GM18867 (cell line): ENCODE measurements around the gene LRMDA.

Source experiments
- ATAC-seq: cut with Tn5 transposase; IDR thresholded peaks from one replicate; pipeline ENCODE4 v1.9.1; 2021; ENCODE audit warnings: mild to moderate bottlenecking, moderate library complexity; ENCODE audit not compliant: unreplicated experiment

Gene LRMDA

DNA sequence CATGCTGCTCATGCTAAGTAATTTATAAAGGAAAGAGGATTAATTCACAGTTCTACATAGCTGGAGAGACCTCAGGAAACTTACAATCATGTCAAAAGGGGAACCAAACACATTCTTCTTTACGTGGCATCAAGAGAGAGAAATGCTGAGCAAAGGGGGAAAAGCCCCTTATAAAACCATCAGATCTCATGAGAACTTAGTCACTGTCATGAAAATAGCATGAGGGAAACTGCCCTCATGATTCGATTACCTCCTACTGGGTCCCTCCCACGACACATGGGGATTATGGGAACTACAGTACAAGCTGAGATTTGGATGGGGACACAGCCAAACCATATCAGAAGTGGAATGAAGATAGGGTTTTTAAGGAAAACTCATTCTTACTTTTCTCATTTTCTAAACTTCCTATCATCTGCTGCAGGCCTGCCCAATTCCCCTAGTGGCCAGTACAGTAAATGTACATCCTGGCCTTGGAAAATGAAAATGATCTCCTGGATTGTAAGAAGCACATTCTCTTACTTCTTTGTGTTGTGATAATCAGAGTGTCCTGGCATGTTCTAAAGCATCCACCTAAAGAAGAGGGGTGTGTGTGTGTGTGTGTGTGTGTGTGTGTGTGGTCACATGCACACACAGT is 421.5 kb downstream of the LRMDA start:
- no peak for ATAC-seq

DNA sequence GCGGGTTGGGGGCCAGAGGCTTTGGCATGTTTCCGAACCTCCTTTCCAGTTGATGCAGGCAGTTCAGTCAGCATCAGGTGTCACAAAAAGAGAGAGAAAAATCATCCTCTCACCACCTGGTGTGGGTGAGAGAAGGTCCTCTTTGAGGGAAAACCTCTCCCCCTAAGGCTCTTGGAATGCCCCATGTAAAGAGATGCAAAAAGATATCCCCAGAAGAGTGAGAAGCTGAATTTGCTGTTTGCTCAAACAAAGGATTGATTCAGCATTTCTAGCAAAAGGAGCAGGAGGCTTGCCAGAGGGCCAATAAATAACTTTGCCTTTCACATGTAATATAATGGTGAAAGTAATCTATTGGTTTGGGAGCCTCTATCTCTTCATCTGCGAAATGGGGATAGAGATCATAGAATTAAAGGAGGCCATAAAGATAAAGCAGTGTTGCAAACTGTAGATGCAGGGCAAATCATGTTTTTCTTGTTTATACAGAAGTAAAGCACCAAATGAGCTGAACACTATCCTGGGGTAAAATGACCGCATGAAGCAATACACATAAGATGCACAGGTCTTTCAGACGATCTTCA is 425.9 kb downstream of the LRMDA start:
- ATAC-seq: no peak

DNA sequence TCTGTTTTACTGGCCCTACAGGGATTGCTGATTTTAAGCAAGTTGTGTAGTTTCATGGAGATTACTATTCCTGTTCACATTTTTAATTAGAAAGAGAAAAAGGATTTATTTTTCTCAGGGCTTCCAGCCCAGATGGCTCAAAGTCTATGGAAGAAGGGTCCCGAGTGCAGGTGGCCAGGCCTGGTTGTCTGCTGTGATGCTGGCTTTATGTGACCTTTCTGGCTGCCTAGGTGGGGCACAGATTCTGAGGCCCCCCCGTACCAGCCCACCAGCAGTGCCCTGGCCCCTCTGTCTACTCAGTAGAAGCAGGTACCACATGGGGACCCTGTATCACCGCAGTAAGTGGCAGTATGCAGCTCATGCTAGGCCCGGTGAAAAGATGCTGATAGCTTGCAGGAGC is 426.5 kb downstream of the LRMDA start:
- no peak for ATAC-seq

DNA sequence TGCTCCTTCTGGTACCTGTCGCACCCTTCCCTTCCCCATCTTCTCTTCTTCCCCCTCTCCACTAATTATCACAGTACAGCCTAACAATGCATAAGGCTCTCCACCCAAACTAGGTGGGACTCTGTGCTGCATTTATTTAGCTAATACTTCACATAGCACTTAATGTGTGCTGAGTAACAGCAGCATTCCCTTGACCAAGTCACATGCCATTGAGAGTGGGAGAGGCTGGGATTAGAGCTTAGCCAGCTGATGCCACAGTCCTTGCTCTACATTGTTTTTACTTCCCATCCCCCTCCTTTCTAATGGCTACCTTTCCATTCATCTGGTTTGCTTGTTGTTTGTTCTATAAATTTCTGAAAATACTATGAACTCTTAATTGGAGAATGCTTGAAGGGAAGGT is 426.9 kb downstream of the LRMDA start:
- ATAC-seq: no peak

DNA sequence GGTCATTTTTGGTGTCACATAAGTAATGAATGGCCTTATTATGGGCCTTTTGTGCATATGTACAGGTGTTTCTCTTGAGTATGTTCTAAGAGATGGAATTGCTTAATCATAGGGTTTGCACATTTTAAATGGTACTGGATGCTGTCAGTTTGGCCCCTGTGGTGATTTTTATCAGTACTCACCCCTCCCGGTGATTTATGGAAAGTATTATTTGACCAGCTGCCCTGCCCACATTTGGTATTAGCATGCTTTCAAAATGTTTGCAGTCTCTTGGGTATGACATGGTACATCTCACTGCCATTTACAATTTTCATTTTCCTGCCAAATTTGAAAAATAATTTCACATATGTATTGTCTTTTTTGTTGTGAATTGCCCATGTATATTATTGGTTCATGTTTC is 427.7 kb downstream of the LRMDA start:
- ATAC-seq: no peak

DNA sequence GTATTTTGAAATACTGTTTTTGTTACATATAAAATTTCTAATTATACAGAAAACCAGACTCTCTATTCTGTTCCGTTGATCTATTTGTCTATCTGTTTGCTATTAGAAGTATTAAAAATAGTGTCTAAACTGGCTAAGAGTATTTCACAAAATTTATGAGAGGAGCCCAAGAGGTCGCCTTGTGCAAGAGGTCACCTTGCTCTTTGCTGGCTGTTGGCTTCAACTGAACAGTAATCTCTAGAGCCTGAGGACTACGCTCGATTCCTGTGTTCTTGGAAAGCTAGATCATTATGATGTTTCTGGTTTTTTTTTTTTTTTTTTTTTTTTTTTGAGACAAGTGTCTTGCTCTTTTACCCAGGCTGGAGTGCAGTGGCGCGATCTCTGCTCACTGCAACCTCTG is 428.6 kb downstream of the LRMDA start:
- no peak for ATAC-seq

DNA sequence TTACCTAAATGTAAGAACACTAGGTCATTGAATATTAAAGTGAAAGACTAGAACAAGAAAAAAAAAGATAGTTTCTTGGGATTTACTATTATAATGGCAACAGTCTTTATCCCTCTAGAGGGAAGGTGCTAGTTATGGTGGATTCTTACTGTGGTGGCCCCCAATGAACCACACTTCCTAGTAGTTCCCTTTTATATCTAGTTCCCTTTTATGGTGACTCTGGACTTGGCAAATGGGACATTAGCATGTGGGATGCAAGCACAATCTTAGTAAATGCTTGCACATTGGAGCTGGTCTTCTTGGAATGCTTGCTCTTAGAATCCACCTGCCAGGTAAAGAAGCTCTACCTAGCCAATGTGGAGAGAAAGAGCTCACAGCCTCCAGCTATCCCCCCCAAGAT is 430.2 kb downstream of the LRMDA start:
- ATAC-seq: no peak

DNA sequence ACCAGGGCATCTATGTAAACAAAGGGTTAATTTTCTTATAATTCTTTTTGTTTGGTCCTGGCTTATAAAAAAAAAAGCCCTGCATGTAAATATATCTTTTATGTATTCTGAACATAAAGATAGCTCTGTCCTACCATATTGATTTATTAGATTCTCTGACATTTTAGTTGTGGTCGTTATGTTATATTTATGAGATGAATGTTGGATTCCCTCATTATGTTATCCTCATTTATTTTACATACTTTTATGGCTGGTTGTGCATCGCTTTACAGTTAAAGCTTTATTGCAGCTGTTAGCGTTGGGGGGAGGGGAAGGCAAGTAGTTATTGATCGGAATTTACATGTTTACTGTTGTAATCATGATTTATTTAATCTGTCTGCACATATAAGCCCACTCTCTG is 431.5 kb downstream of the LRMDA start:
- ATAC-seq: no peak

DNA sequence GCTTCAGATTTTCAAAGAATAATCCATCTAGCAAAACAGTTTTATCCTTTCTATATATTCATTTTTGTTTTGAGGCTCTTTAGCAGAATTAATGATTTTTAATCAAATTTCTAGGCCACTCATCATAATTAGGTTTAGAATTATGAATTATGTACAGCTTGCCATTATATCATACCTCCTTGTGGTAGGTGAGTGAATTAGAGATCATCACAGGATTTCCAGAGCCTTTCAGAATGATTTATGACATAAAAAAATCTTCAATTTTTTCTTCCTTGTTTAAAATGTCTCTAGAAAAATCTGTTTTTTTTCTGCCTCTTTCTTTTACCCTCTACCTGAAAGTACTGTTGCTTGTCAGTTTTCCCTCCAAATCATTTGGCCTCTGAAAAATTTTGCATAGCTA is 433.3 kb downstream of the LRMDA start:
- ATAC-seq: no peak

DNA sequence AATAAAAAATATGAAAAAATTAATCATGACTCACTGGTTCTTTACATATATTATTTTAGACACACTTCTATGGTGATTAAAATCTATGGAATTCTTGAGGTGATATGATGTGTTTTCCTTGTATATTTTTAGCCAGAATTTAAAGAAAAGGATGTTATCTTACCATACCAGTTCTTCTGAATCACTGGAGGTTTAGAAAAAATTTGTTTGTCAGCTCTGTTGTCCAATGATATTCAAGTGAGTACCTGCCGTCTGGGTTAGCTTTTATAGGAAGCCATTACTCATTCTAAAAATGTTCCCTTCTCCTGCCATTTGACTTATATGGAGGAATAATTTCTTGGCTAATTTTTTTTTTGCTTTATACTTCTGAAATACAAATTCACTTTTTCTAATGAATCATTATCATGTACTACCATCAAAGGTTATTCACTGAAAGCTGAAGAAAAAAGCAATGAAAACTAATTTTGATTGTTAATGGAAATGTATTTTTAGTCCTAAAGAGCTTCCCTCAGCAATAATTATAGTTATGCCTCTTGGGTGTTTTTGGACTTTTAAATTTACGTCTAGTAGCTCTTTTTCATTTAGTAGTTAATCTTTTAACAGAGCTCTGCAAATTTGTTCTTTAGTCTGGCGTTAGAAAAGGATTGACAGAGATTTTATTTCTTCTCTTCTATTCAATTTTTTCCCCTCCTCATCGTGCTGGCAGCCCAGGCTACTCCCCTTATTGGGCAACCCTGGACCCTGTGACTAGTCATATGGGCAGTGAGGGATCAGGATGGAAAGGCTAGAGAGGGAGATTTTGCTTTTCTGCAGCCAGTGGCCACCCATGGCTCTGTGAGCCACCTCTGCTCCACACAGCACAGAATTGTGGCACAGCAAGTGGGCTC is 434.2 kb downstream of the LRMDA start:
- no peak for ATAC-seq

DNA sequence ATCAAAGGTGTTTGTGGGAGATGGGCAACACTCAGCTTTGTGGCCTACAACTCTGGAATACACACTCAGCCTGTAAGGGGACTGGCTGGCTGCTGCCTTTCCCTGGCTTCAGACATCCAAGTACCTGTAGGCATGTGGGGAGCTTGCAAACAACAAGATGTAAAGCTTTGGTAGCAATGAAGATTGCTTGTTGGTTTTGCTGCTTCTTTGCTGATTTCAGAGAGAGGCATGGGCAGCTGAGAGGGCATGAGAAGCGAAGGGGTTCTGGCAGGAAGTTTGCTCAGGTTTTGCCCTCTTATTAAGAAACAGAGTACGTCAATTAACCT is 434.8 kb downstream of the LRMDA start:
- ATAC-seq: no peak

DNA sequence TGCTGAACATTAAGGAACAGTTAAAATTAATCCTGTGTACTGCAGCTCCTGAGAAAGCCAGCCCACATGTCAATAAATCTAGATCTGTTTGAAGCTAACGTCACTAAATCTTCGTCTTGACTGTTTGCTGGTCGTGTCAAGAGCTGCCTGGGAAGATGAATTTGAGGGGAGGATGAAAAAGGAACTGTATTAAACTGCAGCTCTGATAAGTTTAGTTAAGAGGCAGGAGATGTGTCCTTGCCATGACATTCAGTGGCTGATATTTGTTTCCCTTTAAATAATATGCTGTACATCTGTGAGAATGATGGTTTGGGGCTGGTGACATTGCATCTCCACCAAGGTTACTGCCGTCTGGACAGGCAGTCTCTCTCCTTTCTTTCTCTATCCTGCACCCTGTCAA is 435.3 kb downstream of the LRMDA start:
- no peak for ATAC-seq

DNA sequence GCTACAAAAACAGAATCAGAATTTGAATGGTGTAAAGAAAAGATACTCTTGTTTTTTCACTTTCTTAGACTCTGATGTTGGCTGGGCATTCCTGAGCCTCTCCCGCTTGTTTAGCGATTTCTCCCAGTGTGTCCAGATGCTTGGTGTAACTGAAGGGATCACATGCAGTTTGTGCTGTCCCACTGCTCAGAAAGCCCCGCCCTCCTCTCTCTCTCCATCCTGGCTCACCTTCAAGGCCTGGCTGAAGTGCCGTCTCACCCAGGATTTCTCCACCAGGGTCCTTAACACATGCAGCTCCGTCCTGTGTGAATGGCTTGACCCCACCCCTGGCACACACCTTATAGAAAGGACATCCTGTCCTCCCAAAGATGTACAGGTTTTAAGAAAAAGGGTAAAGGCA is 437.1 kb downstream of the LRMDA start:
- ATAC-seq: no peak

DNA sequence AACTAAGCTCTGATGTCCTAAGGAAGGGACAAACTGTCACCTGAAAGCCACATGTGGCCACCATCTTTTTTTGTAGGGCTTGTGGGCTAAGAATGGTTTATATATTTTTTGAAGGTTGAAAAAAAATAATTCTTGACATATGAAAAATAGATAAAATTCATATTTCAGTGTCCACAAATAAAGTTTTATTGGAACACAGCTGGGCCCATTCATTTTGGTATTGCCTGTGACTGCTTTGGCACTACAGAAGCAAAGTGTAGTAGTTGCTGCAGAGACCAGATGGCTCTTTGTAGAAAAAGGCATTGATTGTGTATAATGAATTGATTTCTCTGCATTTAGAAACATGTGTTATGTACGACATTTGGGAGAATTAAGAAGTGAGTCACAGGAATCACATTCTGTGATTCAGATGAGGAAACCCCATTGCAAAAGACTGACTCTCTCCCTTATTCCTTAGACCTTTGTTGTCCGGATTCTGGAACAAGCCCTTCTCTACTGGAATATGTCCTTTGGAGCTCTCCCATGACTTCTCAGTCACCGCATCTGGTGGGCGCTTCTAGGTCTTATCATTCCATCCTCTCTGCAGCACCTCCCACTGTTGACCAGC is 438.7 kb downstream of the LRMDA start:
- ATAC-seq: no peak

DNA sequence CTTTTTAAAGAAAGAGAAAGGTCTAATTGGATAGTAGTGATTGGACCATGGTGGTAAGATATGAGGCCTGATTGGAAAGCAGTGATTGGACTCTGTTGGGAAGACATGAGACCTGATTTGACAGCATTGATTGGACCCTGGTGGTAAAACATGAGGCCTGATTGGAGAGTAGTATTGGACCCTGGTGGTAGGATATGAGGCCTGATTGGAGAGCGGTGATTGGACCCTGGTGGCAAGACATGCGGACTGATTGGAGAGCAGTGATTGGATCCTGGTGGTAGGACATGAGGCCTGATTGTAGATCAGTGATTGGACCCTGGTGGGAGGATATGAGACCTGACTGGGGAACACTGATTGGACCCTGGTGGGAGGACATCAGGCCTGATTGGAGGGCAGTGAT is 444.3 kb downstream of the LRMDA start:
- no peak for ATAC-seq

DNA sequence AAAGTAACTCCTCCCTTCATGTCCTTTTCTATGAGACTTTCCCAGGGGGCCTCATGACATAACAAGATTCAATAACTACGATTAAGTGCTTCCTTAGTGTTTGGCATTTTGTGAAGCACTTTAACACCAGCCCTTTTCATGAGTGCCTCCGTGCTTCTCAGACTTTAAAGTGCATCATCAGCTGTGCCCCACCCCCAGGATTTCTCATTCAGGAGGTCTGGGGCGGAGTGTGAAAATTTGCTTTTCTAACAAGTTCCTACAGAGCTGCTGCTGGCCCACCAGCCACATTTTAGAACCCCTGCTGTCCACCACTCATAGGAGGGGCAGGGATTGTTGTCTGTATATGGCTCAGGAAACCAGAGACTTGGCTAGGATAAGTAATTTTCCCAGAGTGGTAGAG is 445.3 kb downstream of the LRMDA start:
- ATAC-seq: no peak

DNA sequence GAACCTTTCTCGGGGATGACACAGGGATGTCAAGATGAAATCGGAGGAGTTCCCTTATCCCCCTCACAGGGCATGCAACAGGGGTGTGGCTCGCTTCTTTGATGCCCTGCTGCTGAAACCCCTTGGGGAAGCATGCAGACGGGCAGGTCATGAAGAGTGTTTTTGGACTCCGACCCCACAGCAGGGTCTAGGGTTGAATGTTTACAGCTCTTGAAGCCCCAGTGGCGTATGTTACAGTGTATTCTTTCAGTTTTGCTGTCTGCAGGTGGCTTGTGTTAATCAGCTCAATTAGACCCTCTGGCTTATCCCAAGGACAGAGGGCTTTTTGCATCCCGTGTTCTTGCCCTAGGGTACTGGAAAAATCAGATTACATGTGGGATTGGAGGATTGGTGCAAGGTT is 446.5 kb downstream of the LRMDA start:
- ATAC-seq: no peak

DNA sequence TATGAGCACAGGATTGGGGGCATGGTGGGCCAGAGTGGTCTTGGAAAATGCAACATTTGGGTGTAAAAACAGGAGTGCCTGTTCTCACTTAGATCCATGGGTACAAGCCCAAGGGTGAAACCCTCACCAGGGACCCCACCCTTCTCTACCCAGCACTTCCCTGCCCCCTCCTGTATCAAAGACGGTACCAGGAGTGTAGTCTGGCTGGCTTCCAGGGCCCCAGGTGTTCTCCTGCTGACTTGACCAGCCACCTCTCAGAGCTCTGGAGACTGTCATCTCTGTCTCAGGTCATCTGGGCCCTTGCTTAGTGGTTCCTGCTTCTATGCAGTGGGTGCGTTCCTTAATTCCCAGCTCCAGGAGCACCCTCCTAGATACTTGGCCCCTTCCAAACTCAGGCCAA is 447.2 kb downstream of the LRMDA start:
- ATAC-seq: no peak

DNA sequence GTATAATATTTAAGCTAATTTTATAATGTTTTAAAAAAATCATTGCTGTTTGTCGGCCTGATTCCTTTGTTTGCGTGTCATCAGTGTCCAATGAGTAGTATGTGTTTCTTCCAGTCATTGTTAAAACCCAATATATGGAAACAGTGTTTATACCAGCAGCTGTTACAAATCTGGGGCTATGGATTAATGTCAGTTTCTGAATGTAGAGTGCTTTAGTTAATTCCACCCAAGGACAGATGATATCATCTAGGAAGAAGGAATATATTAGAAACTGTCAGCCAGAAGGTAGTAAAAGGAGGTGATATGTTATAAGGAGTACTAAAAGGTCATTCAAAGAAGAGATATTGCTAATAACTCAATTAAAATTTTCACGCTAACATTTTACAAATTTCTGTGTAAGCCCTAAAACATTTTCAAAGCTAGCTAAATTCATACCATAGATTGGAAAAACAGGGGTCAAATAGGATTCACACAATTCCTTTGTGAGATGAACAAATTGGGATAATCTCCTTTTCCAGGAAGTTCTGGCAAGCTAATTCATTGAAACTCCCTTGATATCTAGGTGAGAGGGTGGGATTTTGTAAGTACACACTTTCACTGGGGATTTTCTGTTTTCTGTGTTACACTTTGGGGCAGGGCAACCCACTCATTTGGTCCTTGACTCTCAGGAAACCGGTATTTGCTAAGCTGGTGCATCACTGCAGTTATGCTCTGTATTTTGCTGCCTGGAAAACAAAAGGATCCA is 448.8 kb downstream of the LRMDA start:
- ATAC-seq: no peak

DNA sequence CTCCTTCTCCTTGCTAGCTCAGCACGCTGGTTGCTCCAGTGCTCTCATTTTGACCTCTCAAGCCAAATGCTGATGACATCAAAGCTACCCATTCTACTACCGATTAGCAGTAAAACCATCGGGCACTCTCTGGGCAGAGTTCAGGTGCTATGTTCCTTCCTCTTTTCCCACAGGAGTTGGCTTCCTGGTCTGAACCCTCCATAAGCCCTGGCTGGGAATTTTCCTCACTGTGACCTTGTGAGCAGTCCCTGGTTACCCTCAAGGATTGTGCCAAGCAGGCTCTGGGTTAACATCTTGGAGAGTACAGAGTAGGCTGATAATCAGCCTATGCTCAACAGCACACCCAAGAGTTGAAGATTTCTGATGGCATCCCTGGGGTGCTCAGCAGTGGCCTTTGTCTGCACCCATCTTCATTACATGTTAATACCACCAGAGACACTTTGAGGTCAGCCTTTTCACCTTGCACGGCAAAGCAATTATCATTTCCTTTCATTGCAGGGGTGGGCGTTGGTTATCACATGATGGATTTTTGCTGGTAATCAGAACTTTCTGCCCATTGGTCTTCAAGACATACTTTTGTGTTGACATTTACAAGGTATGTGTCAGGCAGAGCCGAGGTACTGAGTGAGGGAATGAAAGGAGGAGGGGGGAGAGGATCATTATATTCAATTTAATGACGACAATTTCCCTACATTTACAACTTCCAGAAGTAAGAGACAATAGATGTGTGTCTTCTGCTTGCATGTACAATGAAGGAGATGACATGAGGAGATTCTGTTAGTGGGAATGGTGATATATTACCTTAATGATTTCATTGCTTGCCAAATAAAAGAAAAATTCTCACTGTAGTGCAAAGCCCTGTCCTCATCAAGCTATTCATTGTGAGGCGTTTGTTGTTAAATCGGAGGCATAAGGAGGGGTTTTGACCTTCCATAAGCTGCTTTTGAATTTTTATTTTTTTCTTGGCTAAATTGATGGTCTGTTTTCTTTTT is 452.0 kb downstream of the LRMDA start:
- ATAC-seq: no peak
